Measurements from ENCODE around the gene MNDA. TPM values are rescaled to one million over a fixed set of nuclear protein-coding genes. Genes with fewer than 3 reads are reported as not detected.

MNDA gene
- polyA plus RNA-seq, 1 donor: 3.6 TPM

DNA sequence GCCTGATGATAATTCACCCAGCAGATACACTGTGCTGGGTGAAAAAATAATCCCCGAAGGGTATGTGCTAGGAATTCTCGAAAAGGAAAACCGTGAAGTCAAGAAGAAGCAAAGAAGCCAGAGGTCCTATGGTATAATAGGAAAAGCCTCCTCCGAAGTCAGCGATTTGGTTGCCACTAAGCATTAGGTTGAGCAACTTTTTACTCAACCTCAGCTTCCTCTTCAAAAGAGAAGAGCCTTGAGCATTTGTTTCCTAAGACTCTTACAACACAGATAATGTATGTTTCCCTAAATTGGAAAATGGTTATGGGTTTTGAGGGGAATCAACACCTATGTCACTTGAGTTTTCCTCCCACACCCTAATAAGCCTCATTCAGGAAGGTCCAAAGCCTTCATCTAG lies 21.3 kb upstream of the MNDA start:
- no peaks in the 10 kb centered on the region for H3K4me1 ChIP-seq (ENCODE audit: control insufficient read depth, insufficient read depth, low read length)
- no peak for DNase-seq
- no peaks in the 10 kb centered on the region for H3K9me3 ChIP-seq (ENCODE audit: control insufficient read depth, low read depth, low read length)
- H3K27ac ChIP-seq (ENCODE audit: low read length): no peak overlapping the region
- no peak overlapping the region for H3K4me3 ChIP-seq (ENCODE audit: low read length)
- no peaks in the 10 kb centered on the region for H3K27me3 ChIP-seq (ENCODE audit: control insufficient read depth, insufficient read depth, low read length)
- no CpG with 5 or more reads among the region's 5 CpGs for WGBS (ENCODE audit: insufficient coverage, low lambda C conversion rate)
- no peaks in the 10 kb centered on the region for H3K36me3 ChIP-seq (ENCODE audit: control insufficient read depth, insufficient read depth, low read length)

DNA sequence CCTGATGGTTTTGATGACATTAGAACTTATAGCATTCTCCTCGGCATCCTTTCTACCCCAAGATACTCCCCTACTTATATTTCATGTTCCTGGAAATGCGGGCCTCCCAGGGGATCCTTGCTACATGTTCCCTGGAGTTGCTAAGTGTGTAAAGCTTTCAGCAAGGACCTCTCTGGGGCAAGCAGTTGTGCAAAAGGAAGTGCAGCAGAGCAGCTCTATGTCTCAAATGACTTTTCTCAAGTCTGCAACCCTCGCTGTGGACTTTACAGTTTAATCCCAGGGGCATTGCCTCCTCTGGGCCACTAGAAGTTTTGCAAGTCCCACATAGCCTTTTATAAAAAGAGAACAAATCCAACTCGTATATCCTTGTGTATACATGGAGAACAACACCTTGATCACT lies 20.8 kb upstream of the MNDA start:
- DNase-seq: no peak
- no peaks in the 10 kb centered on the region for H3K27me3 ChIP-seq (ENCODE audit: control insufficient read depth, insufficient read depth, low read length)
- H3K4me3 ChIP-seq (ENCODE audit: low read length): no peak overlapping the region
- H3K4me1 ChIP-seq (ENCODE audit: control insufficient read depth, insufficient read depth, low read length): no peaks in the 10 kb centered on the region
- H3K9me3 ChIP-seq (ENCODE audit: control insufficient read depth, low read depth, low read length): no peaks in the 10 kb centered on the region
- H3K36me3 ChIP-seq (ENCODE audit: control insufficient read depth, insufficient read depth, low read length): no peaks in the 10 kb centered on the region
- H3K27ac ChIP-seq (ENCODE audit: low read length): no peak overlapping the region
- 80% methylated on average over 2 of the region's 4 CpGs for WGBS (ENCODE audit: insufficient coverage, low lambda C conversion rate)

DNA sequence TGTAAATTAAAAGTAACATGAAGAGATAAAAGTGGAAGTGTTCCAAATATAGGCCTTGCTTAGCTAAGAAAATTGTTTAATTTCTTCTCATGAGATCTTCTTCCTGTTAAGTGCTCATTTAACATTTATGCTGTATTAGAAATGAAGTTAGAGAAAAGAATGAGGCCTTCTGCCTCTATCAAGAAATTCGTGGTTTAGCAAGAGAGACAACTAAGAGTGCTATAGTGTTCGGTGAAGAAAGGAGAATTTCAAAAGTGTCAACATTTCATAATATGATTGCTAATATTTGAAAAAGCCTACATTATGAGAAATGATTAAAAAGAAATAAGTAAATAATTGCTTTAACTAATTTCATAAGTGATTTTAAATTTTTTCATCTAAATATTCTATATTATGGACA lies 18.8 kb upstream of the MNDA start:
- 96% methylated on average over 2 of the region's 2 CpGs for WGBS (ENCODE audit: insufficient coverage, low lambda C conversion rate)
- Histone ChIP-seq H3K27me3 (ENCODE audit: control insufficient read depth, insufficient read depth, low read length) (no peaks in the 10 kb centered on the region), H3K27ac (ENCODE audit: low read length) (no peak overlapping the region), H3K4me1 (ENCODE audit: control insufficient read depth, insufficient read depth, low read length) (no peaks in the 10 kb centered on the region), H3K36me3 (ENCODE audit: control insufficient read depth, insufficient read depth, low read length) (no peaks in the 10 kb centered on the region), H3K4me3 (ENCODE audit: low read length) (no peak overlapping the region), H3K9me3 (ENCODE audit: control insufficient read depth, low read depth, low read length) (no peaks in the 10 kb centered on the region)
- no peak for DNase-seq

DNA sequence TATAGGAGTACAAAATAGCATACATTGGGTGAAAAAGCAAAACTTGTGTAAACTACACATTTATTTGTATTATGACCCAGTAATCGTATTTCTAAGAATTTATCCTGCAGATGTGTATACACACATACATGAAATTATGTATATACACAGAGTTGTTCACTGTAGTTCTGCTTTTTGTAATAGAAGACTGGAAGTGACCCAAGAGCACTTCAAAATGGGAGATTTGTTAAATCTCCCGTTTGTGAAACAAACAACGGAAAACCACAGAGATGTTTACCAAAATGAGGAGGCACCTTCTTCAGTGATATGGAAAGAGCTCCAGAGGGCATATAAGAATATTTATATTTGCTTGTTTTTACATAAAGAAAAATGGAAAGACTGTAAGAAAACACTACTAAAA lies 18.0 kb upstream of the MNDA start:
- WGBS (ENCODE audit: insufficient coverage, low lambda C conversion rate): 70% methylated on average over 2 of the region's 3 CpGs
- no peaks in the 10 kb centered on the region for H3K4me1 ChIP-seq (ENCODE audit: control insufficient read depth, insufficient read depth, low read length)
- H3K4me3 ChIP-seq (ENCODE audit: low read length): no peak overlapping the region
- H3K9me3 ChIP-seq (ENCODE audit: control insufficient read depth, low read depth, low read length): no peaks in the 10 kb centered on the region
- no peak overlapping the region for H3K27ac ChIP-seq (ENCODE audit: low read length)
- DNase-seq: no peak
- no peaks in the 10 kb centered on the region for H3K27me3 ChIP-seq (ENCODE audit: control insufficient read depth, insufficient read depth, low read length)
- H3K36me3 ChIP-seq (ENCODE audit: control insufficient read depth, insufficient read depth, low read length): no peaks in the 10 kb centered on the region

DNA sequence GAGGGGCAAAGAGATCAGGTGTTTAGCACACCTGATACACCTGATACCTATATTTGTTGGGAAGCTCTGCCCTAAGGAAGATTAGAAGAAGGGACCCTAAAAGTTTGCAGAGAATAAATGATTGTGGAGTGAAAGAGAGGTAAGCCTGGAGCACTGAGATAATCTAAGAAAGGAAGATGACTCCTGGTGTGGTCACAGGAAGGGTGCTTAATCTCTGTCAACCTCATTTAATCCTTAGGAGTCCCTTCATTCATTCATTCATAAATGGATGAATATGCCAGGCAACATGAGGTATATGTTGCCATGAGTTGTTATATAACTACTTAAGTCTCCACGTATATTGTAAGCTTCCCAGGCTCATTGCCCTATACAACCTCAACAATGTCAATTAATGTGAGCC lies 16.2 kb upstream of the MNDA start:
- Histone ChIP-seq H3K36me3 (ENCODE audit: control insufficient read depth, insufficient read depth, low read length) (no peaks in the 10 kb centered on the region), H3K4me3 (ENCODE audit: low read length) (no peak overlapping the region), H3K27me3 (ENCODE audit: control insufficient read depth, insufficient read depth, low read length) (no peaks in the 10 kb centered on the region), H3K27ac (ENCODE audit: low read length) (no peak overlapping the region), H3K9me3 (ENCODE audit: control insufficient read depth, low read depth, low read length) (no peaks in the 10 kb centered on the region), H3K4me1 (ENCODE audit: control insufficient read depth, insufficient read depth, low read length) (no peaks in the 10 kb centered on the region)
- WGBS (ENCODE audit: insufficient coverage, low lambda C conversion rate): no CpG with 5 or more reads among the region's 1 CpG
- no peak for DNase-seq

DNA sequence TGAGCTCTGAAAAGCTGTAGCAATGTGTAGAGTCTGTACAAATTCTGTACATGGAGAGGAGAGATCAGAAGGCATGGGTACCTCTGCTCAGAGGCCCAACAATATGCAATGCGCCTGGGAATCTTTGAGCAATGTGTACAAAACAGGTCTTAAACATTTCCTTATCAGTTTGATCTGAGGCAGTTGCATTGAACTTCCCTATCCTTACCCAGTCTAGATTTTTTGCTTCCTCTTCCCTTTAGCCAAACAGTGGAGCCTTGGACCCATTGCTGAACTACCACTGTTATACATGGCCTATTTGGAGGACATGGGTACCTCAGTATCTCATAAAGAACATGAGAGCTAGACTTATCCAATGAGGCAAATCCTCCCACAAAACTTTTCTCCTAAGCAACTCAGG lies 12.6 kb upstream of the MNDA start:
- H3K27me3 ChIP-seq (ENCODE audit: control insufficient read depth, insufficient read depth, low read length): no peaks in the 10 kb centered on the region
- H3K4me1 ChIP-seq (ENCODE audit: control insufficient read depth, insufficient read depth, low read length): no peaks in the 10 kb centered on the region
- no peaks in the 10 kb centered on the region for H3K9me3 ChIP-seq (ENCODE audit: control insufficient read depth, low read depth, low read length)
- no CpG with 5 or more reads among the region's 1 CpG for WGBS (ENCODE audit: insufficient coverage, low lambda C conversion rate)
- H3K36me3 ChIP-seq (ENCODE audit: control insufficient read depth, insufficient read depth, low read length): no peaks in the 10 kb centered on the region
- H3K4me3 ChIP-seq (ENCODE audit: low read length): no peak overlapping the region
- no peak for DNase-seq
- no peak overlapping the region for H3K27ac ChIP-seq (ENCODE audit: low read length)

DNA sequence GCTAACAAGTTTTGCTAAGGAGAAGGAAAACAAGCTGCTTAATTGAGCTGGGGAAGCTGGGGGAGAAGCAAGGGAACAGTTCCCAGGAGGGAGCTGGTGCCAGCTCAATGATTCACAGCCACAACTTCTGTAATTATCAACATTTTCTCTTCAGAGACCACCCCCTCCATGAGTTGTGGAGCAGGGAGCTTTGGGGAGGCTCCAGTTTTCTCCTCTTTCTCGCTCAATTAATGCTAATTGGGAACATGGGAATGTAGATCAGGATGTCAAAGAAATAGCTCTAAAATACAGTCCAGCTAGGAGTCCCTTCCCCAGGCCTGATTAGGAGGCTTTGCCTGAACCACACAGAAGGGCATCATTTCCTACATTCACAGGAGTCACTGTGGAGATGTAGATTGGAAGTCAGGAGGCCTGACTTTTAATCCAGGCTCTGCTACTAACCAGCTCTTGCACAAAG lies 12.1 kb upstream of the MNDA start:
- Histone ChIP-seq H3K4me3 (ENCODE audit: low read length) (no peak overlapping the region), H3K9me3 (ENCODE audit: control insufficient read depth, low read depth, low read length) (no peaks in the 10 kb centered on the region), H3K27ac (ENCODE audit: low read length) (no peak overlapping the region), H3K4me1 (ENCODE audit: control insufficient read depth, insufficient read depth, low read length) (no peaks in the 10 kb centered on the region), H3K27me3 (ENCODE audit: control insufficient read depth, insufficient read depth, low read length) (no peaks in the 10 kb centered on the region), H3K36me3 (ENCODE audit: control insufficient read depth, insufficient read depth, low read length) (no peaks in the 10 kb centered on the region)
- no peak for DNase-seq
- WGBS (ENCODE audit: insufficient coverage, low lambda C conversion rate): no CpG with 5 or more reads among the region's 1 CpG

DNA sequence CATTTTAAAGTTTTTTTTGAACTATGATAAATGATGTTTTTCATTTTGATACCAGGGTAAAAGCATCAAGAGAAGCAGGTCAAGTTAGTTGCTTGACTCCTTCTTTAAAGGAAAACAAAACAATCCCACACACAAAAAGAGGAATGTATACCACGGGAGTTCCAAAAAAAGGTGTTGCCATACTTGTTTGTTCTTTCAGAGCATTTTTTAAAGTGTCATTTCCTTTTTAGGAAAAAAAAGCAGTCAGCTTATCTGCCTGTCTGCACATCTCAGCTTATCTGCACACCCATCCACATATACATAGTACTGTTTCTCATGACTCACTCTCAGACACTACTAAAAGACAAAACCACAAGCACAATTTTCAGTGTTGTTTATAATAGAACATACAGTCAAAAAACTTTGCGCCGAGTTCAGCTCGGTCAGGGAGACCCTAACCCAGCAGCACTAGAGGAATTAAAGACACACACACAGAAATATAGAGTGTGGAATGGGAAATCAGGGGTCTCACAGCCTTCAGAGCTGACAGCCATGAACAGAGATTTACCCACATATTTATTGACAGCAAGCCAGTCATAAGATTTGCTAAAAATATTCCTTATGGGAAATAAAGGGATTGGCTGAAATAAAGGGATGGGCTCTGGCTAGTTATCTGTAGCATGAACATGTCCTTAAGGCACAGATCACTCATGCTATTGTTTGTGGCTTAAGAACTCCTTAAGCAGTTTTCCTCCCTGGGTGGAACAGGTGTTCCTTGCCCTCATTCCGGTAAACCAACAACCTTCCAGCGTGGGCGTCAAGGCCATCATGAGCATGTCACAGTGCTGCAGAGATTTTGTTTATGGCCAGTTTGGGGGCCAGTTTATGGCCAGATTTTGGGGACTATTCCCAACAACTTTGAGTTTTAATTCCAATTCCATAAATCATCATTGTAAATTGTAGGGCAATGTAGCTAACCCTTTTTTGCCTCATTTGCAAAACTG lies 11.4 kb upstream of the MNDA start:
- WGBS (ENCODE audit: insufficient coverage, low lambda C conversion rate): no CpG with 5 or more reads among the region's 7 CpGs

DNA sequence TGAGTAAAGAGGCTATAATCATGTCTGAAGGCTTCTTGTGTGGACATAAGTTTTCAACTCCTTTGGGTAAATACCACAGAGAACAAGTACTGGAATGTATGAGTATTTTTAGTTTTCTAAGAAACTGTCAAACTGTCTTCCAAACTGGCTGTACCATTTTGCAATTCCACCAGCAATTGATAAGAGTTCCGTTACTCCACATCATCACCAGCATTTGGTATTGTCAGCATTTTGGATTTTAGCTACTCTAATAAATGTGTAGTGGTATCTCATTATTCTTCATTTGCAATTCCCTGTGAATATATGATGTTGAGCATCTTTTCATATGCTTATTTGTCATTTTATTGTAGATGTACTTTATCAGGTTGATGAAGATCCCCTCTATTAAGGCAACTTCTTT lies 9.4 kb upstream of the MNDA start:
- Histone ChIP-seq H3K4me1 (ENCODE audit: control insufficient read depth, insufficient read depth, low read length) (no peaks in the 10 kb centered on the region), H3K27ac (ENCODE audit: low read length) (no peak overlapping the region), H3K9me3 (ENCODE audit: control insufficient read depth, low read depth, low read length) (no peaks in the 10 kb centered on the region), H3K36me3 (ENCODE audit: control insufficient read depth, insufficient read depth, low read length) (no peaks in the 10 kb centered on the region), H3K27me3 (ENCODE audit: control insufficient read depth, insufficient read depth, low read length) (no peaks in the 10 kb centered on the region), H3K4me3 (ENCODE audit: low read length) (no peak overlapping the region)
- DNase-seq: no peak
- no CpG with 5 or more reads among the region's 1 CpG for WGBS (ENCODE audit: insufficient coverage, low lambda C conversion rate)

More for the DNA sequence above, 11.4 kb upstream of the MNDA start:
- H3K27ac ChIP-seq (ENCODE audit: low read length): no peak overlapping the region
- H3K4me3 ChIP-seq (ENCODE audit: low read length): no peak overlapping the region
- no peak for DNase-seq
- no peaks in the 10 kb centered on the region for H3K9me3 ChIP-seq (ENCODE audit: control insufficient read depth, low read depth, low read length)
- no peaks in the 10 kb centered on the region for H3K4me1 ChIP-seq (ENCODE audit: control insufficient read depth, insufficient read depth, low read length)
- H3K36me3 ChIP-seq (ENCODE audit: control insufficient read depth, insufficient read depth, low read length): no peaks in the 10 kb centered on the region
- H3K27me3 ChIP-seq (ENCODE audit: control insufficient read depth, insufficient read depth, low read length): no peaks in the 10 kb centered on the region

DNA sequence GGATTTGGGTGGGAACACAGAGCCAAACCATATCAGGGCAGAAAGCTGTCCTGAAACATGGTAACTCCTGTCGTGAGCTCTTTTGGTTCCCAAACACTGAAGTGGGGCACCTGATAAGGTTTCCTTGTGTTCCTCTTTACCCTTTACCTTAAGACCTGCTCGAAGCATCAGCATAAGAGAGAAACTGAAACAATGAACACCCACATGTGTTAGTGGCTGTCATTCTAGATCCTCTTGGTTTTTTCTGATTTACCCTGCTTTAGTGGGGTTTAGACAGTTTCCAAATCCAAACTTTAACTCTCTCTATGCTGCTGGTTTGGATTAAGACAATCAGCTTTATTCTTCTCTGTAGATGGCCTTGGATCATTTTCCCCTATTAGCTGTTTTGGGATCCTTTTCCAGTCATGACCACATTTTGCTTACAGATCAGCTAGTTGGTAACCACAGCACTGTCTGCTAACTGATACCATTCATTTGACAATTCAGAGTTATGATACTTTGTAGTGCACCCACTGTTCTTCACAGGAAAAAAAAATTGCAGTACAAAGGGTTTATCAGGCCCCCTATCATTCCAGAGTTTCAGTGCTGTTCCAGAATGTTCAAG lies 975 bp upstream of the MNDA start:
- Histone ChIP-seq H3K27me3 (ENCODE audit: control insufficient read depth, insufficient read depth, low read length) (no peaks in the 10 kb centered on the region), H3K9me3 (ENCODE audit: control insufficient read depth, low read depth, low read length) (no peaks in the 10 kb centered on the region), H3K4me1 (ENCODE audit: control insufficient read depth, insufficient read depth, low read length) (no peaks in the 10 kb centered on the region), H3K36me3 (ENCODE audit: control insufficient read depth, insufficient read depth, low read length) (no peaks in the 10 kb centered on the region), H3K4me3 (ENCODE audit: low read length) (no peak overlapping the region), H3K27ac (ENCODE audit: low read length) (no peak overlapping the region)
- no CpG with 5 or more reads among the region's 2 CpGs for WGBS (ENCODE audit: insufficient coverage, low lambda C conversion rate)
- no peak for DNase-seq

Data from large intestine (tissue), 3 donors.